KG1 (cell line): ENCODE data around the gene NTRK3.

ENCODE experiments used
- DNase-seq: peaks from one replicate; lab custom pipeline; 2025; lab: John Stamatoyannopoulos, UW

The NTRK3 gene

GRCh38 chr15:87977907-87978306 is 278.6 kb downstream of the NTRK3 start:
- no peak for DNase-seq

DNA sequence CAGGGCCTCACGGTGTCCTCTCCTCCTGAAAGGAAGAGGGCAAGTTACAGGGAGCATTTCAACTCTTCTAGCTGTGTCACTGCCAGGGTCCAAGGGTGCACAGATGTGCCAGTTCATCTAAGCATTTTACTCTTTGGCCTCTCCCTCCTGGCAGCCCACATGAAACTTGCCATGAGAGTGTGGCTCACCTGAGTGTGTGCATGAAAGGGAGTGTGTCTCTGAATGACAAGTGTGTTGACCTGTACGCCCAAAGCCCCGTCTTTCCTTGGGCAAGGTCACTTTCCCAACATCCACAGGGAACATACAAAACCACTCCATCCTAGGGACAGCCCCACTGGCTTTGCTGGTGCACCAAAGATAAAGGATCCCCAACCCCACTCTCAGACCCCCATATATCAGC is 280.0 kb downstream of the NTRK3 start:
- no peak for DNase-seq

DNA sequence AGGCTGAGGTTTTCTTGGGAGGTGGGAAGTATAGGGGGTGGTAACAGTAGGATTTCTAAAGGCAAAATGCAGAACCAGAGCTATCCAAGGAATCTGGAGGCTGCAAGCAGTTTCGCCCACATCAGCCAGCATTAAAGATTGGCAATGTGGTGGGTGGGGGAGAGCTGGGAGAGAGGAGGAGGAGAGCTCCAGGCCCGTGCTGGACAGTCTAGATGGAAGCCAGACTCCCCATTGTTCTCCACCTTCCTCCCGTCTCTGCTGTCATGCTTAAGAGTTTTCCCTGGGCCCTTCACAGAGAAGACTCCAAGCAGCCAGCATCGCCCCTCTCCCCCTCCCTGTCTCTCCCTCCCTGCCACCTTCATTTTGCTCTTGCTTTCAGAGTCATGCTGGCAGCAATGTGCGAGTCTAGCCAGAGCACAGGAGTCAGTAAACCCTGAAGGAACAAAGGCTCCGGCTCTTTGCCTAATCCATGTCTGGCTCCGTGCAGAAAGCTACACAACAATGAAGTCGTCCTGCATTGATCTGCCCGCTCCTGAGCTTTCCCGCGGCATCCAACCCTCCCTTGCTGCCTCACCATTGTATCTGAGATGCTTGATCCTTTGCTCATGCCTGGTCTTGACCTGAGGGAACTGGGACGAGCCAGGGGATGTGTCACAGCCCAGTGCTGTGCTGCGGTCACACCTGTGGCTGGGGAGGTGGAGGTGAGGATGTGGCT is 282.9 kb downstream of the NTRK3 start:
- no peak for DNase-seq

DNA sequence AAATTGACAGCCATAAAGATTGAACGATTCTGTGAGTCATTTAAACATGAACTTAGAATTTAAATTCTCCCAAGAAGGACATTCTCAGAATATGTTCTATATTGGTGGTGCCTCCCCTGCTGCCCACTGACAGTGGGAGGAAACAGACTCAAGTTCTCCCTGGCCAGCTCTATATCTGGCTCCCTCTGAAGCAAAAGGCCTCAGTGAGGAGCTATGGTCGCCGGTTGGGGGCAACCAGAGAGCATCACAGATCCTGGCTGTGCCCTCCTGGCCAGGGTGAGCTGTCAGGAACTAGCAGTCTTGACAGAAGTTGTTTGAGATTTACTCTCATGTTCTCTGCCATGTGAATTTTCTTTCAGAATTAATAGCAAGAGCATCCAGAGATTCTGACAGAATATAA is 285.5 kb downstream of the NTRK3 start:
- DNase-seq = no peak

- no peak for DNase-seq
These were observed 288.6 kb downstream of the NTRK3 start for GRCh38 chr15:87967951-87968350.

DNA sequence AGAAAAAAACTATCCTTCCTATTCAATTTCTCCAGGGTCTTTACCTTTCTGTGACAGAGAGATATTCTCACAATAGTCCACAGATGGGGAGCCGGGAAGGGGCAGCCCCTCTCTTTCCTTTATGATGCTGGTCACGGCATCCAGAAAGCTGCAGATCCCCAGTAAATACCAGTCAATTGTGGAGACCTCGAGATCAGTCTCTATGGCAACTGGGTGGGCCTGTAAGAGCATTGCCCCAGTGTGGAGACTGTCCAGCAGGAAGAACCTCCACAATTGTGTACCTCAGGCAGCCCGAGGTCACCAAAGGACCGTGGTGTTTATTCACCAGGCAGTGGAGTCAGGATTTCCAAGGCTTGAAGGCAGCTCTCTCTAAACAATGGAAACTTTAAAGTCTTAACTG is 291.2 kb downstream of the NTRK3 start:
- no peak for DNase-seq

DNA sequence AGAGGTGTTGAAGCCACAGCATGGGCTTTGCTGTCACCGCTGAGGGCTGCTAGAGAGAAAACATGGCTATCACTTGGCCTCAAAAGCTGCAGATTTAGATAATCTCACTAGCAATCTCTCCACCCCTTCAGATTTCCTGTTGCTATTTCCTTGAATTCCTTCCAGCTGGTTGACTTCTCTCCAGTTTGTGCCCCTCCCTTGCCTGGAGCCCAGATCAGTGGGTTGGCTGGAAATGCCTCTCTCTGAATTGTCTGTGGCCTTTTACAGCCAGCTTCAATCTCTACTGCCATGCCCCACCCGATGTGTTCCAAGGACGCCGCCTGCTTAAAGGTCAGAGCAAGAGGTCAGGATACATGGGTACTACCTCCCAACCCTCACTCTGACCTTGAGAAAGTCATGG is 294.1 kb downstream of the NTRK3 start:
- no peak for DNase-seq

GRCh38 chr15:87961851-87962420 is 294.6 kb downstream of the NTRK3 start:
- no peak for DNase-seq

- DNase-seq = no peak
These were observed 296.9 kb downstream of the NTRK3 start for GRCh38 chr15:87959662-87960061.

GRCh38 chr15:87959080-87959479 is 297.5 kb downstream of the NTRK3 start:
- no peak for DNase-seq

- no peak for DNase-seq
These were observed 301.1 kb downstream of the NTRK3 start for GRCh38 chr15:87955284-87955909.

DNA sequence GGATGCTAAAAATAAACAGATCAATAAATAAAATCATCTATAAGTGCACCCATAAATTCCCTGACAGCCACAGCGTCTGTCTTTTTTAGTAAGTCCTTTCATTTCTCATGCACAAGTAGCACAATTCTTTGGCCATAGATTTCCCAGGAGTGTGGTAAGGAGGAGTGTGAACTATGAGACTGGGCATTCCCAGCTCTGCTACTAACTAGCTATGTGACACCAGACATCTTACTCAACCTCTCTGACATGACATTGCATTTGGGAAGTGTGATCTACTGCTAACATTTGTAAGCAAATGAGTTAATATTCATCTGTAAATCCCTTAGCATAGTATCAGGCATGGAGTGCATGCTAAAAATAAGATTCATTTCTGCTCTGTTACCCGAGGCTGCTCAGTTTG is 301.7 kb downstream of the NTRK3 start:
- no peak for DNase-seq

GRCh38 chr15:87952736-87953287 is 303.7 kb downstream of the NTRK3 start:
- DNase-seq = no peak

- DNase-seq = no peak
These were observed 306.8 kb downstream of the NTRK3 start for GRCh38 chr15:87949575-87950223.

GRCh38 chr15:87949151-87949574 is 307.4 kb downstream of the NTRK3 start:
- DNase-seq = no peak

DNA sequence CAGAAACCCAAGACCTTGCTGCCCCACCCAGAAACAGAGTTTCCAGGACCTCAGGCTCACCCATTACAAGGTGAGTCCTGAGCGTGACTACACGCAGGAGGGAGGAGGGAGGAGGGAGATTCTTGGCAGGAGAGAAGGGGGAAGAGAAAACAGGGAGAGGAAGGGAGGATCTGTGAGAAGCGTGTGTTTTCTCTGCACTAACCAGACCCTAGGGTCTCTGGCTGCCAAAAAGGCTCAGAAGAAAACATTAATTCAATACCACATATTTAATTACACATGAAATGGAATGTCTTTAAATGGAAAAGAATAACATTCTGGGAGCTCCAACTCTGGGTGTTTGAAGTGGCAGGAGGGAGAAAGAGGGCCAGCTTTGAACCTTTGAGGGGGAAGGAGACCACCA is 309.0 kb downstream of the NTRK3 start:
- no peak for DNase-seq

DNA sequence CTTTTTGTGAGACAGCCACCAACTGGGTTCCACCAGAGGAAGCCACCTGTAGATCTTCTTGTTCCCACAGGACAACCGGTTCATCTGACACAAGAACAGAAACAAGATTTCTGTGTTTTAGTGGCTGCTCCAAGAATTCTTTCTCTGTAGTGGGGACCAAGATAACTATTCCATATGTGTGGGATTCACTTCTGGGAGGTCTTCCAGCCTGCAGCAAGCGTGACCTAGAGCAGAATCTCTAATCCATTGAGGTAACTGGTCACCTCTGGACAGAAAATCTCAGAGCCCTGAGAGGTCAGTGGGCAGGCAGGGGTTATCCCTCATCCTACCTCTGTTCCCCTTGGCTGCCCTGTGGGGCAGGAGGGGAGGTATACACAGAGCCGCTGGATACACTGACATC is 311.3 kb downstream of the NTRK3 start:
- DNase-seq = no peak

DNA sequence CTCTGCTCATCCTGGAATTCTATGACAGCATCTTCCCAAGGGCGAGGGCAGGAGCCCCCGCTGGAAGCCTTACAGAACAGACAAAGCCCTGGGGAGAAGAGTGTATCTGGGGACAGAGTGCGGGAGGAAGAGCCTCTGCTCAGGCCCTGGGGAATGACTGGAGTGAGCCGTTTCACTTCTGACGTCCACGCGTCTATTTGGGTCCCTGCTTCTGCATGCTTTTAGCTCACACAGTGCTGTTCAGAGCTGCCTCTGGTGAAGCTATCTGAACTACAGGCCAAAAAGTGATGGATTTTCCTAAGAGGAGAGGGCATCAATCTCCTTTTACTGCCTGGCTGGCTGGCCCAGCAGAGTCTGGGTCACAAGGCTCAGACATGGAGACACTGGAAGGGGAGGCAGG is 311.8 kb downstream of the NTRK3 start:
- no peak for DNase-seq

- DNase-seq = no peak
These were observed 312.5 kb downstream of the NTRK3 start for GRCh38 chr15:87944050-87944449.

DNA sequence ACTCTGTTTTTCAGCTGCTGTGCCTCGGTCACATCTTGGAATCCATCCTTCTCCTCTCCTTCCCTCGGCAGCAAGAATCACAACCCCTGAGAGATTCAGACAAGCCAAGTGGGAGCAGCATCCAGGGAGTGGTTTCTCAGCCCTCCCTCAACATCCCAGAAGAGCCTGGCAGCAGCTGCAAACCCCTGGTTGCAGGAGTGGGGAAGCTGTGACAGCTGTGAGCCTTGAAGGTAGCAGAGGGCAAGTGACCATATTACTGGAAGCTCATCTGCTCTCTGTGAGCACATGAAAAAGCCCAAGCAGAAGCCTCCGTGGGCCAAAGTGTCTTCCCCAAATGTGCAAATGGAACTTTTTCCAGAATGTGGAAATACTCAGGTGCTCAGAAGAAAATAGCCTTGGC is 312.9 kb downstream of the NTRK3 start:
- no peak for DNase-seq

DNA sequence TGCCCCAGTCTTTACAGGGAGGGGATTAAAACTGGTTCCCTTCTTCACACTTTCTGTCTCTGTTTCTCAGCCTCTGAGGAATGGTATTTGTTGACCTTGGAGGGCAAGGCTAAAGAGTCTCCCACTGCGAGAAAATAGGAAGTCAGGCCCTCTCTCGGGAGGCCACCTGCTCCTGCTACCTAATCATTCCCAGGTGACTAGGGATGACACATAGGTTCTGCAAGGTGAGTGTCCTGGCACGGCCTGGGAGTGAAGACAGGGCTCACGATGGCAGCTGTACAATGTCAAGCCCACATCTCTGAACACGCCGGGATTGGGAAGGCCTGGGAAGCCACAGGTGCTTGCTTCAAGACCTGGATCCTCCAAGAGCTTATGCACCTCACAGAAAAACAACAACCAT is 314.2 kb downstream of the NTRK3 start:
- no peak for DNase-seq

GRCh38 chr15:87941606-87942005 is 314.9 kb downstream of the NTRK3 start:
- DNase-seq = no peak

DNA sequence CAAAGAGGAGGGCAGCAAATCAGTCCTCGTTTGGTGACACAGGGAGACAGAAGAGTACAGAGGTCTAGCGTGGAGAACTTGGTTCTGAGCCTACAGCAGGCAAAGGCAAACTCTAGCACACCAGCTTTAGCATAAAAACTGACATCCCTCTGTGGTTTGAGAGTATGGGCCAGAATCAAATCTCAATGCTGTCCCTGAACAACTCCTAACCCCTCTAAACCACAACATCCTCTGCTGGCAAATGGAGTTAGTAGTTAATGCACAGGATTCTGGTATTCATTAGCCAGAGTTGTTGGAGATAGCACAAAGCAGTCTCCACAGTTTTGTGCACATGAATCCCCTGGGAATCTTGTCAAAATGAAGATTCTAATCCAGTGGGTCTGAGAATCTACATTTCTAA is 315.8 kb downstream of the NTRK3 start:
- no peak for DNase-seq
